ENCODE measurements around the gene XPNPEP3.

The XPNPEP3 gene

GRCh38 chr22:40856513-40857308 is at the start of gene XPNPEP3, which contains the start of gene ST13:
Gene XPNPEP3, plus strand, starts transcription at chr22:40857148. Its CDS starts 34 bp downstream, at chr22:40857182.
Gene ST13, minus strand, starts transcription at chr22:40856639. Its CDS starts 99 bp downstream, at chr22:40856540.
- TF ChIP-seq CTCF (IDR thresholded peaks at IDR 0.05; ENCODE audit: low read depth, low read length), result peak; percentile 20

GRCh38 chr22:40808018-40808841 is 48.7 kb upstream of the XPNPEP3 start:
- no peak for DNase-seq (ENCODE audit: extremely low read depth, low read depth)
- no peak for TF ChIP-seq CTCF (IDR thresholded peaks at IDR 0.05; ENCODE audit: low read depth, low read length)

More at GRCh38 chr22:40856513-40857308, at the start of gene XPNPEP3, which contains the start of gene ST13:
- DNase-seq (ENCODE audit: extremely low read depth, low read depth), result peak; percentile 91

- DNase-seq (ENCODE audit: extremely low read depth, low read depth), result no peak
- TF ChIP-seq CTCF (IDR thresholded peaks at IDR 0.05; ENCODE audit: low read depth, low read length), result no peak
These were observed 43.0 kb upstream of the XPNPEP3 start for GRCh38 chr22:40813912-40814315.

DNA sequence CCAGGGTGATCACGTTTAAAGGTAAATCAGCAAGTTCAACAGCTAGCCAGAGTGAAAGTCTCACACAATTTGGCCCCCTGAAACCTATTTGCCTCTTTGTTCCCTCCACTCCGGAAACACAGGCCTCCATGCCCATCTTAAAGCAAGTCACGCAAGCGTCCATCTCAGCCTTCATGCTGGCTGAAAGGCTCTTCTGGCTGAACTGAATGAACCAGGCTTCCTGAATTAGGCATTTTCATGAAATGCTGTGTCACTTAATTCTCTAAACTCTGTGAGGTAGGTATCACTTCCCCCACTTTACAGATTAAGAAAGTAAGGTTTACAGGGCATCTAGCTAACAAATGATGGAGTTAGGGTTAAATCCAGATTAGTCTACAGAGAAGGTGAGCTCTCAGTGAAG is 39.2 kb upstream of the XPNPEP3 start:
- no peak for TF ChIP-seq CTCF (IDR thresholded peaks at IDR 0.05; ENCODE audit: low read depth, low read length)
- no peak for DNase-seq (ENCODE audit: extremely low read depth, low read depth)

- no peak for DNase-seq (ENCODE audit: extremely low read depth, low read depth)
- TF ChIP-seq CTCF (IDR thresholded peaks at IDR 0.05; ENCODE audit: low read depth, low read length), result no peak
These were observed 38.7 kb upstream of the XPNPEP3 start for GRCh38 chr22:40818192-40818746.

DNA sequence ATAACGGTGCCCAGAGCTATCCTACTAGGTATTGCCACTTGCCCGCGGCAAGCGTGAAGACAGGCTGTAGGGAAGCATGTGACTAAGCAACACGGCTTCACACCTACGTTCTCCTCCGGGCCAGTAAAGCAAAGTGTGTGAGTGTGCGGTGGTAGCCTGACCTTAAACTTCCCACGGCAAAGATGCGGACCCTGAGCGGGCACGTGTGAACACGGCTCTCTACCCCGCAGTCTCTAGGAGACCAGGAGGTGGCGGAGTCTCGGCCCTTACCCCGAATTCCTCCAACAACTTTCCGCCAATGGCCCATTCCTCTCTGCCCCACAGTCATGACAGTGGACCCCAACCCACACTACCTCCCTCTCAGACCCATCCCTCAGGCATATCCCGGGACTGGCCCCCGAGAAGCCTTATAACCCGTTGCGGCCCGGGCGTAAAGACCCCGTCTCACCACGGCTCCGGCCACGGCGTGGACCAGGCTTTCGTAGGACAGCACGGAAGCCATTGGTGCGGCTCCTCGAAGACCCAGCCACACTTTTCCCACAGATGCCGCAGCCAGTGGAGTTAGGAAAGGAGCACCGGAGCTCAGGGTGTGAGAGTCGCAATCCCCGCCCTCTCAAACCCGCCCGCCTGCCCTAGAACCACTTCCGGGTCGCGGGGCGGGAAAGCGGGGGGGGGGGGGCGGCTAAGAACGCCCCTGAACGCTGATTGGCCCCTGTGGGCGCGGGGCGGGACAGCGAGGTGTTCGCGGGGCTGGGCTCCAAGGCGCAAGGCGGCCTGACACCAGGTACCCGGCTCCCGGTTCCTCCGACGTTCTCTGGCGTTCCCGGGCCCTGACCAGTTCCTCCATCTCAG is 38.0 kb upstream of the XPNPEP3 start, which contains the start of gene SLC25A17:
SLC25A17 (minus strand) TSS at position 600 of the 852 bp plus-strand sequence; CDS start at position 502, 98 bp downstream.
- peak; percentile 52 for TF ChIP-seq CTCF (IDR thresholded peaks at IDR 0.05; ENCODE audit: low read depth, low read length)
- peak; percentile 30 for DNase-seq (ENCODE audit: extremely low read depth, low read depth)

Measured in AG09319 (cell line).